ENCODE results near the gene PRKCB. TPM values are rescaled to one million over a fixed set of nuclear protein-coding genes. Genes with fewer than 3 reads are reported as not detected.

Gene PRKCB
- total and polyA plus RNA-seq, 2 of the 8 experiments (the other 6 are each of a cell fraction or from before 2014, with no cell fraction given) = 7.1 to 12.1 TPM

- TF ChIP-seq CBX8 (IDR thresholded peaks at IDR 0.05; ENCODE audit: borderline replicate concordance, low read depth, low read length) = no peak
- TF ChIP-seq GTF2F1 (IDR thresholded peaks at IDR 0.05; ENCODE audit: borderline replicate concordance, low read depth, low read length) = no peak
- no peak for TF ChIP-seq YY1 (IDR thresholded peaks at IDR 0.05; ENCODE audit: low read depth, low read length)
Observed at GRCh38 chr16:24010440-24011089, 174.8 kb downstream of the PRKCB start (continued).
